Measurements from ENCODE around the gene KLHL2.
"Not testable (repeated sequence)": the region's sequence is repeated elsewhere in the genome, so short reads cannot be mapped to it uniquely, and the experiment has no call there.

- TF ChIP-seq ZNF274 (IDR thresholded peaks at IDR 0.05; ENCODE audit: low read depth, low read length); YY1 (IDR thresholded peaks at IDR 0.05; ENCODE audit: insufficient read depth, insufficient read length): not testable (repeated sequence)
Measured at GRCh38 chr4:165215034-165215751, 7.8 kb downstream of the KLHL2 start.

All from NT2/D1 (cell line).